BJ (cell line): ENCODE results near the gene CDC14B. TPM values are rescaled to one million over a fixed set of nuclear protein-coding genes. Genes with fewer than 3 reads are reported as not detected.

Experiments
- CTCF ChIA-PET: fragments of 350-600 bp; formaldehyde crosslinking; extraction: SDS; loops from one replicate; lab custom pipeline; 2021; ENCODE audit warnings: antibody characterized with exemption, inconsistent platforms; lab: Yijun Ruan, JAX
- POLR2A ChIA-PET: fragments of 300-600 bp; sonication (Branson Sonifier 250); formaldehyde crosslinking; extraction: SDS; loops from one replicate; lab custom pipeline; 2021; ENCODE audit warnings: antibody characterized with exemption; lab: Charles Lee
- DNase-seq: peaks from one replicate; pipeline ENCODE4 v3.0.0-alpha.2; 2011; ENCODE audit warnings: low read depth
- H3K27me3 ChIP-seq: 2 replicates; pipeline ENCODE4 v1.6.0; 2011; ENCODE audit warnings: low read length; ENCODE audit not compliant: control insufficient read depth, insufficient read depth
- H3K36me3 ChIP-seq: 2 replicates; pipeline ENCODE4 v1.5.1; 2011; ENCODE audit warnings: low read length; ENCODE audit not compliant: control insufficient read depth, insufficient read depth
- H3K4me3 ChIP-seq: 2 replicates; pipeline ENCODE4 v1.5.1; 2011; ENCODE audit warnings: low read depth, mild to moderate bottlenecking, control low read depth, low read length
- polyA plus RNA-seq: library from polyadenylated mRNA; depleted of rRNA; stranded (reverse); fragments of >200 nt; gene quantifications from 2 replicates; pipeline ENCODE4 v1.2.3, GENCODE V29; 2011
- TF ChIP-seq, protein P1 (sequence below): IDR thresholded peaks from 2 replicates; pipeline ENCODE4 v1.5.1; 2011; ENCODE audit warnings: low read depth, mild to moderate bottlenecking, control low read depth, inconsistent platforms, low read length, moderate library complexity; ENCODE audit not compliant: insufficient read depth

CDC14B gene
- polyA plus RNA-seq, 1 experiment, result 12.1 TPM

- POLR2A ChIA-PET, result no interaction called here
- TF ChIP-seq, protein P1, sequence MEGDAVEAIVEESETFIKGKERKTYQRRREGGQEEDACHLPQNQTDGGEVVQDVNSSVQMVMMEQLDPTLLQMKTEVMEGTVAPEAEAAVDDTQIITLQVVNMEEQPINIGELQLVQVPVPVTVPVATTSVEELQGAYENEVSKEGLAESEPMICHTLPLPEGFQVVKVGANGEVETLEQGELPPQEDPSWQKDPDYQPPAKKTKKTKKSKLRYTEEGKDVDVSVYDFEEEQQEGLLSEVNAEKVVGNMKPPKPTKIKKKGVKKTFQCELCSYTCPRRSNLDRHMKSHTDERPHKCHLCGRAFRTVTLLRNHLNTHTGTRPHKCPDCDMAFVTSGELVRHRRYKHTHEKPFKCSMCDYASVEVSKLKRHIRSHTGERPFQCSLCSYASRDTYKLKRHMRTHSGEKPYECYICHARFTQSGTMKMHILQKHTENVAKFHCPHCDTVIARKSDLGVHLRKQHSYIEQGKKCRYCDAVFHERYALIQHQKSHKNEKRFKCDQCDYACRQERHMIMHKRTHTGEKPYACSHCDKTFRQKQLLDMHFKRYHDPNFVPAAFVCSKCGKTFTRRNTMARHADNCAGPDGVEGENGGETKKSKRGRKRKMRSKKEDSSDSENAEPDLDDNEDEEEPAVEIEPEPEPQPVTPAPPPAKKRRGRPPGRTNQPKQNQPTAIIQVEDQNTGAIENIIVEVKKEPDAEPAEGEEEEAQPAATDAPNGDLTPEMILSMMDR, result no peak
- Histone ChIP-seq H3K36me3 (no peaks in the 10 kb centered on the region), H3K4me3 (no peak overlapping the region), H3K27me3 (no peaks in the 10 kb centered on the region)
- DNase-seq, result no peak
- CTCF ChIA-PET, result no interaction called here
Observed at GRCh38 chr9:96626912-96627311, 7.3 kb upstream of the CDC14B start.

GRCh38 chr9:96621618-96622017 is 2.0 kb upstream of the CDC14B start:
- ChIA-PET POLR2A (no interaction called here), CTCF (interaction anchor here (1.2 kb wide), 1 partner anchor 10 kb away, joined by 4 read pairs; no protein-coding TSS in a partner anchor)
- DNase-seq, result no peak
- H3K27me3 ChIP-seq, result no peaks in the 10 kb centered on the region
- no peak overlapping the region for H3K4me3 ChIP-seq
- TF ChIP-seq, protein P1, result no peak
- no peaks in the 10 kb centered on the region for H3K36me3 ChIP-seq

GRCh38 chr9:96620832-96621269 is 1.2 kb upstream of the CDC14B start:
- CTCF ChIA-PET, result interaction anchor here (1.2 kb wide), 2 partner anchors 11 to 293 kb away, joined by 3 to 4 read pairs; no protein-coding TSS in a partner anchor
- no peak for DNase-seq
- H3K27me3 ChIP-seq, result no peaks in the 10 kb centered on the region
- H3K36me3 ChIP-seq, result no peaks in the 10 kb centered on the region
- no peak overlapping the region for H3K4me3 ChIP-seq
- TF ChIP-seq, protein P1, result no peak
- POLR2A ChIA-PET, result no interaction called here

DNA sequence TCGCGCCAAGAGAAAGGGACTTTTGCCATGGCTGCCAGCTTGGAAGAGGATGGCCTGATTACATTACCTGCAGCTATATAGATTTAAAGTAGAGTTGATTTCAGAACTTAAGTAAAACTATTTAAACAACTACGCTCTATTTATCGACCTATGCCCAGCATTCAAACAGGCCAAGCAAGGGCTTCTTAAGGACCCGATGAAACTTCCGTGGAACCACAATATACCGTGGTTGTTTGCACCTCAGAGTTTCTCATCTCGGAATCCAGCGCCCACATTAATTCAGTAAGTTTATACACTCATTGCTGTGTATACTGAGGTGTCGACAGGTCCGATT is 505 bp upstream of the CDC14B start:
- ChIA-PET CTCF (interaction anchor here (1.2 to 1.3 kb wide), 2 partner anchors 12 to 292 kb away, joined by 3 read pairs; no protein-coding TSS in a partner anchor), POLR2A (no interaction called here)
- H3K4me3 ChIP-seq, result peak overlapping the region; percentile 77
- H3K36me3 ChIP-seq, result no peaks in the 10 kb centered on the region
- TF ChIP-seq, protein P1, result no peak
- no peak for DNase-seq
- no peaks in the 10 kb centered on the region for H3K27me3 ChIP-seq

- Histone ChIP-seq H3K4me3 (peak overlapping the region; percentile 77), H3K36me3 (no peaks in the 10 kb centered on the region), H3K27me3 (no peaks in the 10 kb centered on the region)
- CTCF ChIA-PET, result interaction anchor here (0.6 to 1.3 kb wide), 3 partner anchors 13 to 52 kb away, joined by 3 to 4 read pairs (median 3); no protein-coding TSS in a partner anchor
- no peak for DNase-seq
- POLR2A ChIA-PET, result no interaction called here
- TF ChIP-seq, protein P1, result no peak
Observed at GRCh38 chr9:96619124-96619465, 548 bp downstream of the CDC14B start.
